Measurements from ENCODE around the gene EPB41L2.

Gene EPB41L2

DNA sequence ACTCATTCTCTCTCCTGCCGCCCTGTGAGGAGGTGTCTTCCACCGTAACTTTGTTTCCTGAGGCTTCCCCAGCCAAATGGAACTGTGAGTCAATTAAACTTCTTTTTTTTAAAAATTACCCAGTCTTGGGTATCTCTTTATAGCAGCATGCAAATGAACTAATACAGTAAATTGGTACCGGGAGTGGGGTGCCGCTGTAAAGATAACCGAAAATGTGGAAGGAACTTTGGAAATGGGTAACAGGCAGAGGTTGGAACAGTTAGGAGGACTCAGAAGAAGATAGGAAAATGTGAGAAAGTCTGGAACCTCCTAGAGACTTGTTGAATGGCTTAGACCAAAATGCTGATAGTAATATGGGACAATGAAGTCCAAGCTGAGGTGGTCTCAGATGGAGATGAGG lies 55.8 kb downstream of the EPB41L2 start:
- Histone ChIP-seq H3K36me3 (peaks cover 18 to 52% (median 38%) of the 10 kb centered on the region in 11 experiments), H3K27me3 (no peaks in the 10 kb centered on the region), H3K9ac (no peak overlapping the region), H4K20me1 (peaks cover 0 to 31% (median 0%) of the 10 kb centered on the region in 11 experiments; a peak in 3 of 22 replicates), H3K9me3 (replicated peaks in 1 of 11) (peaks cover 51 to 70% (median 58%) of the 10 kb centered on the region in 11 experiments), H3K27ac (no peak overlapping the region), H3K4me2 (no peak overlapping the region), H3K4me3 (no peak overlapping the region), H3K4me1 (peaks cover 0 to 19% (median 12%) of the 10 kb centered on the region in 10 experiments; a peak in 12 of 20 replicates)
- TF ChIP-seq Cebpa-rat (IDR thresholded peaks at IDR 0.05) = no peak

DNA sequence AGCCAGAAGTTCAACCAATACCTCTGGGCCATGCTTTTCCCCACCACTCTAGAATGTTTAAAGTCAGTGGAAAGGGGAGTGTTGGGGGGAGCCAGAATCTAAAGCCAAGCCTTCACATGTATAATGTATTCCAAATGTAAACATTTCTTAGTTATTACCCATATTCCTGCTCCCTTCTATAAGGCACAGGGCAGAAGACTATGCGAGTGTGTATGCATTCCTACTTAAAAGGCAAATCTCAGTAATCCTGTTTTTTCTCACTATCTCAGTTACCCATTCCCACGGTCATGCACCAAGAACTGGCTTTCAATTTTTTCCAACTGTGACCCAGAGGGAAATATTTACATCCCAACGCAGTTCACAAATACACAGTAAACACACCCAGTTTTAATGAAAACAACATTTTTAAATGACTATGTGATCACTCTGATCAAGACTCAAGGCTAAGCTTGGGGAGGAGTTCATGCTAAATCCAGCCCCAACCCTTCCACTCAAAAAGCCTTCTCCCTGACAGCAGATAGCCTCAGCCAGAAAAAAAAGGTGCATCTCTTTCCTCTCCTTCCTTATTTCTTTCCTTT lies 57.5 kb downstream of the EPB41L2 start:
- Histone ChIP-seq H3K27me3 (no peaks in the 10 kb centered on the region), H3K4me3 (no peak overlapping the region), H3K4me1 (peaks cover 0 to 19% (median 12%) of the 10 kb centered on the region in 10 experiments; a peak in 12 of 20 replicates), H3K36me3 (peaks cover 18 to 38% (median 35%) of the 10 kb centered on the region in 11 experiments), H4K20me1 (peaks cover 0 to 25% (median 0%) of the 10 kb centered on the region in 11 experiments; a peak in 3 of 22 replicates), H3K27ac (no peak overlapping the region), H3K4me2 (peak overlapping the region in 4 of 11 experiments; percentile 7 to 23 (median 14); a peak in 4 of 22 replicates), H3K9me3 (replicated peaks in 1 of 11) (peaks cover 40 to 61% (median 41%) of the 10 kb centered on the region in 11 experiments), H3K9ac (no peak overlapping the region)
- TF ChIP-seq Cebpa-rat (IDR thresholded peaks at IDR 0.05) = no peak

DNA sequence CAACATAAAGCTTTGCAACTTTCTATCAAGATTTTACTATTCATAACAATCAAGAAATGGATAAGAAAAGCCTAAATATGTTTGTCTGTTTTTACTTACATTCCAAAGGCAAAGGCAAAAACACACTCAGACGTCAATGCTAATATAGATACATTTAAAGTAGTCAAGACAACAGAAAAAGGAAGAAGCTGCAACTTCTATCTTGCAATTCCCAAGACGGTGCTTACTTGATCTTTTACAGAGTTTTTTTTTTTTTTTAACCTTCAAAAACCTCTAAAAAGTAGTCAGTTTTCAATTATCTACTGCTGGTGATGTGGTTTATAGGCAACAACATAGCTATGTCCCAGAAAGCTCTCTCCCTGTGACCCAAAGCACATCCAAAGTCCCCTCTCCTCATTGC lies 58.1 kb downstream of the EPB41L2 start:
- H3K4me1 ChIP-seq = peaks cover 0 to 19% (median 12%) of the 10 kb centered on the region in 10 experiments; a peak in 12 of 20 replicates
- no peak overlapping the region for H3K9ac ChIP-seq
- no peak overlapping the region for H3K4me3 ChIP-seq
- H3K9me3 ChIP-seq (replicated peaks in 1 of 11) = peaks cover 34 to 55% (median 35%) of the 10 kb centered on the region in 11 experiments
- no peak for TF ChIP-seq Cebpa-rat (IDR thresholded peaks at IDR 0.05)
- peaks cover 18 to 35% (median 32%) of the 10 kb centered on the region in 11 experiments for H3K36me3 ChIP-seq
- no peak overlapping the region for H3K27ac ChIP-seq
- peak overlapping the region in 7 of 11 experiments; percentile 5 to 23 (median 10); a peak in 6 of 22 replicates for H3K4me2 ChIP-seq
- H3K27me3 ChIP-seq = no peaks in the 10 kb centered on the region
- H4K20me1 ChIP-seq = peaks cover 0 to 25% (median 0%) of the 10 kb centered on the region in 11 experiments; a peak in 3 of 22 replicates

DNA sequence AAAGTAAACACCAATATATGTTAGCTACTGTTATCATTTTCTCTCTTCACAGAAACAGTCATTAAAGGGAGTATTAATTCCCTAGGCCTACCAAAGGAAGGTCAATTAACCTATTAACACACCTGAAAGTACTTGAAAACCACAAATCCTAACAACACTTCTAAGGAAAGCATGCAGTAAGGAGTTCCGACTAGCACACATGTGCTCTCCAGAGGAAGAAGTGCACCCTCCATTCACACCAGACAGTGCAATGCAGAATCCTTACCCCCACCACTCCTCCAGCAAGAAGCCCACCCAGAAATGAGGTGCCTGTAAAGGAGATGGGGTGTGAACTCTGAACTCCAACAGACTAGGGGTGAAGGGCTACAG lies 58.7 kb downstream of the EPB41L2 start:
- peaks cover 18 to 31% (median 27%) of the 10 kb centered on the region in 11 experiments for H3K36me3 ChIP-seq
- peaks cover 28 to 49% (median 29%) of the 10 kb centered on the region in 11 experiments for H3K9me3 ChIP-seq (replicated peaks in 1 of 11)
- H3K9ac ChIP-seq = no peak overlapping the region
- no peaks in the 10 kb centered on the region for H3K27me3 ChIP-seq
- no peak for TF ChIP-seq Cebpa-rat (IDR thresholded peaks at IDR 0.05)
- H3K4me3 ChIP-seq = no peak overlapping the region
- H3K4me1 ChIP-seq = peaks cover 0 to 19% (median 12%) of the 10 kb centered on the region in 10 experiments; a peak in 12 of 20 replicates
- no peak overlapping the region for H3K27ac ChIP-seq
- H3K4me2 ChIP-seq = peak overlapping the region in 5 of 11 experiments; percentile 5 to 23 (median 10); a peak in 5 of 22 replicates
- H4K20me1 ChIP-seq = peaks cover 0 to 25% (median 0%) of the 10 kb centered on the region in 11 experiments; a peak in 3 of 22 replicates

DNA sequence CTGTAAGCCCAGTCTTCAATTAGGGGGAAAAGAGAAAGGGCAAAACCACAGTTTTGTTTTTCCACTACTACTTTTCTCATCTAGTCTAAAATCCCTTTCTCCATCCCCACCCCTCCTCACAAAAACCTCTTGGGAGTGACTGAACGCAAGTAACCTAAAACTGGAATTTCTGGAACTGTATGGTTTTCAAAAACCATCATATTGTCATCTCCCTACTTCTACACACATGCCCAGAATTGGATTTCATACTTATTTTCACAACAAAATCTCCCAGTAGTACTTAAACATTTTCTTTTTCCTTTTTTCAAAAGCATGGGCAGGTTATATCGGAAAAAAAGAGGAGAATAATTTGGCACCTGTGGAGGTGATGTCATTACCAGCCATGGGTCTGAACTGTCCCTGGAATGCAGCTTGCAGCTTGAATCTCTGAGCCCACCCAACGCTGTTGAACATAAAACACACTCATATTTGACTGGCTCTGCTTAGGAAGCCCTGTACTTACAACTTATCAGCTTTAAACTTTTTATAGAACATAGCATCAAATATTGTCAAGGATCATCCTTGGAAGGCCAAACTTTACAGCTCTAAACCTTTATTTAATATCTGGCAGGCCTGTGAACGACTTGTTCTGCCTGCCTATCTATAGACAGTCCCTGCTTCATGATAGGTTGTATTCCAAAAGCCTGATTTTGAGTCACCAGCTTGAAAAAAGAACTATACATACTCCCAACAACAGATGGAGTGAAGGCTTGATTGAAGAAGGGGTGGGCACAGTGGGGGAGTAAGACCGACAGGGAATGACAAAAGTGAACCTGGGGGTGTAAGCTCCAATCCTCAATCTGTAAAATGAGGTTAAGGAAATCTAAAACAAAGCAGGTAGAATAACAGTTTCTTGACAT lies 59.3 kb downstream of the EPB41L2 start:
- Histone ChIP-seq H3K27me3 (no peaks in the 10 kb centered on the region), H3K9me3 (replicated peaks in 1 of 11) (peaks cover 22 to 47% (median 23%) of the 10 kb centered on the region in 11 experiments), H3K4me2 (no peak overlapping the region), H3K4me1 (peaks cover 0 to 19% (median 12%) of the 10 kb centered on the region in 10 experiments; a peak in 12 of 20 replicates), H3K36me3 (peaks cover 13 to 25% (median 21%) of the 10 kb centered on the region in 11 experiments), H3K4me3 (no peak overlapping the region), H4K20me1 (peaks cover 0 to 26% (median 0%) of the 10 kb centered on the region in 11 experiments; a peak in 3 of 22 replicates), H3K27ac (no peak overlapping the region), H3K9ac (no peak overlapping the region)
- TF ChIP-seq Cebpa-rat (IDR thresholded peaks at IDR 0.05) = no peak

DNA sequence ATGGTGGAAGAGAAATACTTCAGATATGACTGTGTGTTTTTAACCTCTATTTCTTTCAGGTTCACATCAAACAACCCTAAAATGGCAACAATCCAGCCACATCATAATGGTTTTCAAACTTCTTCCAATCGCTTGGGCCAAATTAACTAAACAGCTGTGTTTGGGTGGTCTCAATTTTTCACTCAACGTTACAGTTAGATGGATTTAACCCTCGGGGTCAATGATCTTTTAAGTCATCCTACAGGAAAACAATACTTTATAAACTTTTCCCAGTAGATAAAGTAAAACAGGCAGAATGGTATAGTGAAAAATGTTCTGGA lies 60.4 kb downstream of the EPB41L2 start:
- Histone ChIP-seq H3K4me1 (peaks cover 0 to 19% (median 12%) of the 10 kb centered on the region in 10 experiments; a peak in 12 of 20 replicates), H3K36me3 (peaks cover 6 to 14% (median 10%) of the 10 kb centered on the region in 11 experiments; a peak in 21 of 22 replicates), H3K9ac (no peak overlapping the region), H3K4me2 (no peak overlapping the region), H3K27me3 (no peaks in the 10 kb centered on the region), H4K20me1 (peaks cover 0 to 28% (median 0%) of the 10 kb centered on the region in 11 experiments; a peak in 3 of 22 replicates), H3K27ac (no peak overlapping the region), H3K4me3 (no peak overlapping the region), H3K9me3 (replicated peaks in 1 of 11) (peaks cover 11 to 37% (median 12%) of the 10 kb centered on the region in 11 experiments)
- no peak for TF ChIP-seq Cebpa-rat (IDR thresholded peaks at IDR 0.05)

DNA sequence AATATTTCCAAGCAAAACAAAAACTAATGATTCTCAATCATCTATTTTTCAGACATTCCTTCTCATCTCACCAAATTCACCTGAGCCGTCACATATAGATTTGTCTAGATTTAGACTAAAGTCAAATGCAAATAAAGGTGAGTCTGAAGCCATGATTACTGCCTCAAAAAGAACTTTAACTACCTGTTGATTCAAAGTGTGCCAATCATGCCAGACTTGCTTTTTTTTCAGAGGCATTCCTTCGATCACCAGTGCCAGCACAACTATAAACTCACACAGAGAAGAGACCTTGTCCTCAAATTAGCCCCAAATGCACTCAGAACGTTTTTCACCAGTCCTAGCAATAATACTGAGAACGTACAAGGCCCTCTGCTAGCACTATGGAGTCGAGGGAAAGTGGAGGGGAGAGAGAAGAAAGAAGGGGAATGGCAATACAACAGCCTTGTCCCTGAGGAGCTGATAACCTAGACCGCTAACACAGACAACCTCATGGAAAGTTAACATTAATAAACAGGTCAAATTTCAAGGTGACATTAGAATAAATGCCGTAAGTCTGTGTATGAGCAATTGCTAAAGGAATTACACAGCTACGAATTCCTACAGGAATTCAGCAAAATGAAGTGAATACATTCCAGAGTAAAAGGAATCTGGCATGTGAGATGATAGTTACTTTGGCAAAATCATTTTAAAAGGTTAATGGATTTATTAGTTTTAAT lies 60.9 kb downstream of the EPB41L2 start:
- no peaks in the 10 kb centered on the region for H3K27me3 ChIP-seq
- H3K4me3 ChIP-seq = no peak overlapping the region
- peaks cover 5 to 32% (median 7%) of the 10 kb centered on the region in 11 experiments for H3K9me3 ChIP-seq (replicated peaks in 1 of 11)
- H3K27ac ChIP-seq = no peak overlapping the region
- H3K4me2 ChIP-seq = no peak overlapping the region
- H3K36me3 ChIP-seq = peaks cover under 1 to 8% (median 5%) of the 10 kb centered on the region in 11 experiments; a peak in 11 of 22 replicates
- H3K9ac ChIP-seq = no peak overlapping the region
- peaks cover 0 to 19% (median 12%) of the 10 kb centered on the region in 10 experiments; a peak in 12 of 20 replicates for H3K4me1 ChIP-seq
- H4K20me1 ChIP-seq = peaks cover 0 to 32% (median 0%) of the 10 kb centered on the region in 11 experiments; a peak in 3 of 22 replicates
- no peak for TF ChIP-seq Cebpa-rat (IDR thresholded peaks at IDR 0.05)

DNA sequence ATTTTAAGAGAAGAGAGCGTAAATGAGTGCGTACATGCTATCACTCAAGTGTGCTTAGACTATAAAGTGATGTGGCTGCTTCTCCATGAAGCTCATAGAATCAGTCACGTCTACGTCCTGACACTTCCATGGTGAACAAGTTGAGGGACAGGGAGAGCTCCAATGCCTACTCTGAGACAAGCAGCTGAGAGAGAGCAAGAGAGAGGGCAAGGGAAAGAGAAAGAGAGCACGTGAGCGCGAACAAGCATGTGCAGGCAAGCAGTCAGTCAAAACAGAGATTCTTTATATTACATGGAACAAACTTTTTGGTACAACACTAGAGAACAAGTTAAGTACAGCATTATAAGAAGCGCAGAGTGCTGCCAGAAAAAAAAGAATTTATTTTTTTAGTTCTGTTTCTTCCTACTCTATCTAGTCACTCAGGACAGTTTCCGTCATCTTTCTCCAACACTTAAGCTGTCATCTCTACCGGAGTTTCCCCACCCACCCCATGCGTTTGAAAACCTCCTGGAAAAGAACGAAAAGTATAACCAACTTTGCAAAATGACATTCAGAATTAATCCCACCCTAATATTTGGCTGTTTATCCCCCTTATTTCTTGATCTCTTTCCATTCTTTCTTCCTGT lies 61.8 kb downstream of the EPB41L2 start:
- Histone ChIP-seq H3K4me2 (no peak overlapping the region), H3K27ac (no peak overlapping the region), H3K4me1 (peaks cover 0 to 19% (median 12%) of the 10 kb centered on the region in 10 experiments; a peak in 12 of 20 replicates), H3K9me3 (replicated peaks in 1 of 11) (peaks cover 0 to 26% (median 1%) of the 10 kb centered on the region in 11 experiments; a peak in 2 of 22 replicates), H3K9ac (no peak overlapping the region), H3K4me3 (no peak overlapping the region), H3K27me3 (no peaks in the 10 kb centered on the region), H4K20me1 (peaks cover 0 to 32% (median 0%) of the 10 kb centered on the region in 11 experiments; a peak in 3 of 22 replicates), H3K36me3 (peaks cover 0 to 4% (median 0%) of the 10 kb centered on the region in 11 experiments; a peak in 2 of 22 replicates)
- TF ChIP-seq Cebpa-rat (IDR thresholded peaks at IDR 0.05) = no peak

Data from BLaER1 treated with 17β-estradiol and CSF1 and Interleukin-3, amounts not matched to agents 10 nM and 100 nM (cell line).